Measurements from ENCODE around the gene PLCH2.

The PLCH2 gene

DNA sequence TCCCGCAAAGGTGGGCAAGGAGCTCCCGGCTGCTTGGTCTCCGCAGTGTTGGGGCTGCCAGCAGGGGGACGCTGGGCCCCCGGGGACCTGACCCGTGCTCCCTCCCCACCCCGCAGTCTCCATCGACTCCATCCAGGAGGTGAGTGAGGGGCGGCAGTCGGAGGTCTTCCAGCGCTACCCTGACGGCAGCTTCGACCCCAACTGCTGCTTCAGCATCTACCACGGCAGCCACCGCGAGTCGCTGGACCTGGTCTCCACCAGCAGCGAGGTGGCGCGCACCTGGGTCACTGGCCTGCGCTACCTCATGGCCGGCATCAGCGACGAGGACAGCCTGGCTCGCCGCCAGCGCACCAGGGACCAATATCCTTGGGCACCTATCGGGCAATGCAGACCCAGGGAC is 3.5 kb downstream of the PLCH2 start:
- DNase-seq (ENCODE audit: low read depth) = no peak

DNA sequence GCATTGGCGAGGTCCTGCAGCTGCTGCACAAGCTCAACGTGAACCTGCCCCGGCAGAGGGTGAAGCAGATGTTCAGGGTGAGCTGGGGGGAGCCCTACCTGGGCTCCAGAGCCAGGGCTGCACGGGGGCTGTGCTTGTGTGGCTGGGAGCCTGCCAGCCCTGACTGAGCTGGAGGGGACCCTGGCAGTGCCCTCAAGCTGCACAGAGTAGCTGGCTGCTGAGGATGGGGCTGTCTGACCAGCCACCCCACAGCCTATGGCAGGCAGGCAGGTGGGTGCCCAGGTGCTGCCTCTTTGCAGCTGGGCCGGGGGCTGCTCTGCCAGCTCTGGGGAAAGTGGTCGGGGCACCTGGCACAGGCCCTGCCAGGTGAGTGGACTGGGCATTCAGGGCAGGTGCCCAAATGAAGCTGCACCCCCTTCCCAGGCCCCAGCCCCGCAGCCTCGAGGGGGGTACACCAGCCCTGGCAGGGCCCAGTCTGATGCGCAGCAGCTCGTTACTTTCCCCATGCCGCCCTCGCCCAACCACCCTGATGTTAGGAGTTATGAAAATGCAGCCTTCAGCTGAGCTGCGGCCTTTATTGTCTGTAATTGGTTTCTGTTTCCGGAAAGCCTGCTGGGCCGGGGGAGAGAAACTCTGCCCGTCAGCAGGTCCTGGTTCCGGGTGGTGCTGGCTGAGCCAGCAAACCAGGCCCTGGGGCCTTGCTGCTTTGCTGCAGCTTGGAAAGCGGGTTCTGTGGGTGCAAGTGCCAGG is 4.3 kb downstream of the PLCH2 start:
- DNase-seq (ENCODE audit: low read depth) = no peak

DNA sequence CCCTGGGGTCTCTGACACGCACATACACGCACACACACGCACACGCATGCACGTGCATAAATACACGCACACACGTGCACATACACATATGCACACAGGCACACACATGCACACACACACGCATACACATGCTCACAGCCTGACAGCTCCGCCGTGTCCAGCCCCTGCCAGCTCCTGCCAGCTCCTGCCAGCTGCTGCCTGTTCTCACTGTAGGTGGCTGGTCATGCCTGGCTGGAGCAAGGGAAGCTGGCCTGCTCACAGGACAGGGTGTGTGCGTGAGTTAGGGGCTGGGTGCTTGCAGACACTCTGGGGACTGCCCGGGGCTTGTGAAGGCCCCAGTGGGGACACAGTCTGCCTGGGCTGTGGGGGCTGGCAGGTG is 4.9 kb downstream of the PLCH2 start:
- DNase-seq (ENCODE audit: low read depth) = no peak

DNA sequence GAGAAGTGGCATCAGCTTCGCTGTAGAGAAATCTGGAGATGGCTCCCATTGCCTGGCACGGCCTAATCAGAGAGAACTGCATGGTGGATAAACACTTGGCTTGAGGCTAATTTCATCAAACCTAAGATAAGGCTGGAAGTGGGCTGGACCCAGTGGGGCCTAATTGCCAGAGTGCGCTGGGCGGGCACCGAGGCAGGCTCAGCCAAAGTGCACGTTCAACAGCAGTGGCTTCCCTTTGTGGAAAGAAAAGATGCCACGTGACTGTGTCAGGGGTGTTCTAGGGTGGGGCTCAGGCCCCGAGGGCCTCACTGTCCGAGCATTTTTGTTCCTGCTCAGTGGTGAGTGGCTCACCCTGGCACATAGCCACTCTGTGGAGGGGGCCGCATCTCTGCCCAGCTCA is 5.8 kb downstream of the PLCH2 start:
- DNase-seq (ENCODE audit: low read depth) = no peak

DNA sequence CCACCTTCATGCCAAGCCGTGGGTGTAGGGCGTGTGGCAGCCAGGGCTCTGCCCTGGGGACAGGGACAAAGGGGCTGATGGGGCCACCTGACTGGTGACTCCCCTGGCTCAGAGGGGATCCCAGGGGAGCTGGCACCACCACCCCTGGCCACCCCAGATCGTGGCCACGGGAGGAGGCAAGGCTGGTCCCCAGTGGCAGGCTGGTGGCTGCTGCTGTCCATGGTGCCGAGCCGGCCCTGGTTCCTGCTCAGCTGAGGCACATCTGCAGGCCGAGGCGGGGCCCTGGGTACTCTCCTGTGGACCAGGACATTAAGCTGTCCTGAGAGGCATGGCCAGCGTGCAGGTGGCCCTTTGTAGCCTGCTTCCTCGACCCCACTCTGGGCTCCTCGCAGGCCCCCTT is 6.5 kb downstream of the PLCH2 start:
- DNase-seq (ENCODE audit: low read depth) = no peak

DNA sequence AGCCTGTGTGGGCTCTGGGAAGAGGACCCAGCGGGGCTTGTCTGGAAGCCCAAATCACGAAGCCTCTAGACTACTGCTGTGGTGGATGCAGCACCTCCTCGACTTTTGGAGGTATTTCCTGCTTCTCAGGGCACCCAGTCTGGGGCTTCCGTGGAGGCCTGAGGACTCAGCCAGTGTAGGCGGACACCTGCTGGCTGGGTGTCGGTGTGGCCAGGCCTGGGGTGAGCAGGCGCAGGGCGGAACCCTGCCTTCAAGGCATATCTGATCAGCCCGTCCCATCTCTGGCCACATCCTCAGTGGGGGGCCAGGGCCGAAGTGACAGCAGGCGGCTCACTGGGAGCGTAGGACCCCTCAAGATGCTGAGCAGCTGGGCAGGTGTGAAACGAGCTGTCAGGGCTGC is 6.9 kb downstream of the PLCH2 start:
- DNase-seq (ENCODE audit: low read depth) = no peak

DNA sequence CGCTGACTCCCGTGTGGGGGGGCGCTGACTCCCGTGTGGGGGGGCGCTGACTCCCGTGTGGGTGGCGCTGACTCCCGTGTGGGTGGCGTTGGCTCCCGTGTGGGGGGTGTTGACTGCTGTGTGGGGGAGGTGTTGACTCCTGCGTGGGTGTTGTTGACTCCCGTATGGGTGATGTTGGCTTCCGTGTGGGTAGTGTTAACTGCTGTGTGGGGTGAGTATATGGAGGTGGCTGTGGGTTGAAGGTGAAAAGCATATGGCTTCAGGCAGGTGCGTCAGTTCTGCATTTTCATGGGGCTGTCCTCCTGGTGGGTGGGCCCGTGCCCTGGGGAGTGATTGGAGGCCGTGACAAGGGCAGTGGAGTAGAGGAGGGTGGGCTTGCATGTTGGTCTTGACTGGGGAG is 7.9 kb downstream of the PLCH2 start:
- no peak for DNase-seq (ENCODE audit: low read depth)

DNA sequence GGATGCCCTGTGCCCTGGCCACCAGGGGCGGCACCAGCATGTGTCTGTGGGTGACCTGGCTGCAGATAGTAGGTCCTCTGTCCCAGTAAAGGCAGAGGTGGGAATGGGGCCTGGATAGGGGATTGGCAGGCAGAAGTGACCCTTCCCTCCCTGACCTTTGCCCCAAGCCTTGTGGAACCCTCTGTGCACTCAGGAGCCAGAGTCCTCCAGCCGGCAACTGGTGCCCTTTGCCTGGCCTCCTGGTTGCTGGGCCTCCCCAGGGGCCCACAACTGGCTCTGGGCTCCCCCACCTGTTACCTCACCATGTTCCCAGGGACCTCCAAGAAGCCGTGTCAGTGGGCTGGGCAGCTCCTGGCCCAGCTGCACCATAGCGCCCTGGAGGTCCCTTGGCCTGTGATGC is 10.0 kb downstream of the PLCH2 start:
- DNase-seq (ENCODE audit: low read depth) = no peak

DNA sequence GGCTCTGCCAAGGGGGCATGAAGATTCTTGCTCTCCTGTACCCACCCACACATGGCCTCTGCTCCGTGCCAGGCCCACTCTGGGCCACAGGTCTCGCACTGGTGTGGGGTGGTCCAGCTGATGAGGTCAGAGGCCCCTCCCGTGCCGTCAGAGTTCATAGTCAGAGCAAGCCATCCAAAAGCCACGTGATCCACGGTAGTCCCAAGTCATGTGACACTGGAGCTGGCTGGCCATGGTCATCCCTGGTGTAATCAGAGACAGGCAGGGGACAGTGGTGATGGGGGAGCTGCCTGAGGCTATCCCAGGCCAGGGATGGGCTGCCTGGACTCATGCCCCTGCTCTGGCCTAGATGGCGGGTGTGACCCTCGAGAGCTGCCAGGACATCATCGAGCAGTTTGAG is 10.5 kb downstream of the PLCH2 start:
- DNase-seq (ENCODE audit: low read depth) = no peak

DNA sequence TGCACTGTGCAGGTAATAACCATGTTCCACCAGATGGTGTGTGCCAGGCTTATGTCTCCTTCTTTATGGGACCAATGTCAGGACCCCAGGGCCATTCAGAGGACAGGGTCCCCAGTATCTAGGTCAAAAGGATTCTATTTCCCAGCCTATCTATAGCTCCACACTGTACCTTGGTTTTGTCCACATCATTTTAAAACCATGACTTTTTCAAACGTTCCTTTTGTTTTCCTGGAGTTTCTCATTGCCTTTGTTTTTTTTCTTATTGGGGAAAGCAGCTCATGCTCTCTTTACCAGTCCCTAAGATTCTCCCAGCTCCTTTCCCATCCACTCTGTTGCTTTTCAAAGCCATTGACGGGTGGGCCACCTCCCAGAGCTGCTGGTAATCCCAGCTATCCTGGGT is 12.6 kb downstream of the PLCH2 start:
- no peak for DNase-seq (ENCODE audit: low read depth)

DNA sequence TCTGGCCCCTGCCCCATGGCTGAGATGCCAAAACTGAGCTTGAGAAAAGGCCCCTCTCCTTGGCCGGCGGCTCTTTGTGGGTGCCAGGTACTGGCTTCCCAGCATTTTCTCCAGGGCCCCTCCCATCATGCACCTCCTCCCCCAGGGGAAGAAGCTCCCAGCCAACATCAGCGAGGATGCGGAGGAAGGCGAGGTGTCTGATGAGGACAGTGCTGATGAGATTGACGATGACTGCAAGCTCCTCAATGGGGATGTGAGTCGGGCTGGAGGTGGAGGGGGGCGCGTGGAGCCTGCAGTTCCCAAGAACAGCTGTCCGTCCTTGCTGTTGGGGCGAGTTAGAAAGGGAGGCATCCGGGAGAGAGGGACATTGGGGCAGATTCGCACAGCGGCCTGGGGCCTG is 13.5 kb downstream of the PLCH2 start:
- DNase-seq (ENCODE audit: low read depth) = no peak

DNA sequence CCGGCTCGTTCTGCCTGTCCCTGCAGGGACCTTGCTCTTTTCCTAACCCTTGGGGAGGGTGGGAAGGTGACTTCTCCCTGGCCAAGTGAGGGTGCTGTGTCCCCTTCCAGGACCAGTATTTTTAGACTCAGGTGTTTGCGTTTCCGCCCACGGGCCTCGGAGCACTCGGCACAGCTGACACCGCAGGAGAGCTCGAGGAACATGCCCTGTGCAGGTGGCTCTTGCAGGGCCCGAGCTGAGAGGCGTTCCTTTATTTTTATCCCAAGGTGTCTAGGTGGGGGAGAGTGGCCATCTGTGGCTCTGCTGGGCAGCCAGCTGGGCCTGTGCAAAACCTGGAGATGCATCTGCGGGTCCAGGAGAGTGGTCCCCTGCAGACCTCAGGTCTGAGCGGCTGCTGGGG is 16.0 kb downstream of the PLCH2 start:
- no peak for DNase-seq (ENCODE audit: low read depth)

DNA sequence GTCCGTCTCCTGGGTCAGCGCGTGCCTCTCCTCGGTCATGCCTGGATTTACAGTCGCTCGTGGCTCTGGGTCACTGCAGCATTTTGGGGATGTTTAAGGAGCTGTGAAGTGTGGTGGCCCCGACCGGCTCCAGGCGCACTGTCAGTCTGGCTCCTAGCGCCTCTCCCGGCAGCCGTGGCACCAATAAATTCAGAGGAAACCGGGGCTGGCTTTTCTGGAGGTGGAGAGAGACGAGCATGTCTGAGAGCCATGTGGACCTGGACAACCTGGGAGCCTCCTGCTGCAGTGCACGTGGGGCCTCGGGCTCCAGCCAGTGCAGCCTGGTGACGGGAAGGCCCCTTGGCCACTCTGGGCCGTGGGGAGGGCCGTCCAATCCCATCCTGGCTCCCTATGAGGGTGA is 17.1 kb downstream of the PLCH2 start:
- no peak for DNase-seq (ENCODE audit: low read depth)

DNA sequence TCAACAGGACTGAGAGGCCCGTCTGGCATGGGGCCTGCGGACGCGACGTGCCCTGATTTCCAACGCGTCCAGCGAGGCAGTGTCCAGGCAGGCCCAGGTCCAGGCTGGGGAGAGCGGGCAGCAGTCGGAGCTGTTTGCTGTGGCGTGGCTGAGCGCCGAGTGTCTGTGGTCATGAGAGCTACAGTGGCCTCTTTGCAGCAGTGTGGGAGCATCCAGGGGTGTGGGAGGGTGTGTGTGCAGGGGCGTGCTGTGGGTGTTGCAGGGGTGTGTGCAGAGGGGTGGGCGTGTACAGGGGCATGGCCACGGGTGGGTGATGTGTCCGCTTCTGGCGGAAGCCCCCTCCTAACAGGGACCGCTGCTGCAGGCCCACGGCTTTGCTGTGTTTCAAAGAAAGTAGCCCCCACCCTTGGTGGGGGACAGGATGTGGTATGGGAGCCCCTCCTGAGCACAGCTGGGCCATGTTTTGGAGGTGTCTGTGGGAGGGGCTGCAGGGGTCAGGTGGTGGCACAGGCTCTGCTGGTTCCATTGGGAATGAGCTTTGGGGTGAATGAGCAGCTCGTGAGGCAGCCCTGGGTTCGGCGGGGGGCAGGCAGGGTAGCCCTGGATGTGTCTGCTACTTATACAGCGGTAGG is 17.7 kb downstream of the PLCH2 start:
- DNase-seq (ENCODE audit: low read depth) = no peak

DNA sequence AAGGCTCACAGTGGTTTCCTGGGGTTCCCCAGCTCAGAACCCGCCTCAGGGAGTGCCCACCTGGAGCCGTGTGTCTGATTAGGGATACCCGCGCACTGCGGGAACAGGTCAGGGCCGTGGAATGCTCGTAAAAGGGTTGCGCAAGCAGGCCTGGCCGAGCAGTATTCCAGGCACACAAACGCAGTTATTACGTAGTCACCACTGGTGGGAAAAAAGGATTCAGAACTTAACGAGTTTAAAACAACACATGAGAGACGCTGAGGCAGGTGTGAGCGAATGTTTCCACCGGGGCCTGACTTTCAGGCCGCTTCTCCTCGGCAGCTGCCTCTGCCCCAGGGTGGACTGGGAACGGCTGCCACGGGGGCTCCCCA is 18.2 kb downstream of the PLCH2 start:
- DNase-seq (ENCODE audit: low read depth) = no peak

DNA sequence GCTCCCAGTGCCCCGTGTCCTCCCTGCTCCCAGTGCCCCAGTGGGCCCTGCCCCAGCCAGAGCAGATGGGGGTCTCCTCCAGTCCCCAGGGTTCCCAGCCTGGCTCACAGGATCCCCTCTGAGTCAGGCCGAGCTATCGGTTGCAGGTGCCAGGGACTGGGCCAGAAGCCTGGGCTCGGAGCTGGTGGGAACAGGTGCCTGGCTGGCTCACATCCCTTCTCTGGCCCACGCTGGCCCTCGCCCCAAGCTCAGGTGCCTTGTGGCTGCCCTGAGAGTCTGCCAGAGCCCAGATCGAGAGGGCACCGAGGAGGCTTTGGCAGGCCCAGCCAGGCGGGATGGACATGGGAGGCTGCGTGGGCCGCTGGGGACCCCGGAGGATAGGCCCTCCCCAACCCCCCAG is 18.9 kb downstream of the PLCH2 start:
- no peak for DNase-seq (ENCODE audit: low read depth)

DNA sequence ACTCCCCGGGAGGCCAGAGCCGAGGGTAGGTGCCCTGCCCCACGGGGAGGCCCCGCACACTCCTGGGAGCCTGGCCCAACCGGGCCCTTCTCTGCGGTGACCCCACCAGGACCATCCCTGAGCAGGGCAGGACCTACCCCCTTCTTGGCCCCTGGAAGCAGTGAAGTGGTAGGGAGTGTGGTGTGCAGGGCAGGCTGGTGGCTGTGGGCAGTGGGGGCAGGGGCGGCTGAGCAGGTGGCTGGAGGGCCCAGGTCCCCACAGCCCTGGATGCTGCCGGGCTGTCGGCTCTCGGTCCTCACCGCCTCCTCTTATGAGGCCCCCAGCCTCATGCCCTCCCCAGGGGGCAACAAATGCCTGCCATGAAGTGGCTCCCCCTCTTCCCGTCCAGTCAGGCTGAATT is 19.5 kb downstream of the PLCH2 start:
- DNase-seq (ENCODE audit: low read depth) = no peak

DNA sequence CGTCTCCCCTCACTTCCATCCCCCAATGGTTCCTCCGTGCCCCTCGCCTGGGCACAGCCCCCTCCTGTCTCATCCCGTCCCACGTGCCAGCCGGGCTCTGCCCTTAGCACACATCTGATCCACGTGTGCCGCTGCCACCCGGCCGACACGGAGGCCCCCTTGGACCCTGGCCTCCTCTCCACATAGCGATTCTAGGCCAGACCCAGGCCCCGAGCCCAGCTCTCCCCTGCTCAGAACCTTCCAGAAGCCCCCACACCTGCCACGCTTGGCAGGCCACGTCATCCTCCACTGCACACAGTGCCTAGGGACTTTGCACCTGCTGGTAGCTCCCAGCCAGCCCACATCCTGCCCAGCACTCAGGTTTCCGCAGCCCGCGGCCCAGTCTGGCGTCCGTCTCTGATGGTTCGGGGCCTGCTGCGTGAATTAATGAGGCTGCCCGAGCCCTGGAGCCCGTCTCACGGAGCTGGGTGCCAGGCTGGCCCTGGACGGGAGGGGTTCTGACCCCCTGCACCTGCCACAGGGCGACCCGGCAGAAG is 20.1 kb downstream of the PLCH2 start:
- DNase-seq (ENCODE audit: low read depth) = no peak

DNA sequence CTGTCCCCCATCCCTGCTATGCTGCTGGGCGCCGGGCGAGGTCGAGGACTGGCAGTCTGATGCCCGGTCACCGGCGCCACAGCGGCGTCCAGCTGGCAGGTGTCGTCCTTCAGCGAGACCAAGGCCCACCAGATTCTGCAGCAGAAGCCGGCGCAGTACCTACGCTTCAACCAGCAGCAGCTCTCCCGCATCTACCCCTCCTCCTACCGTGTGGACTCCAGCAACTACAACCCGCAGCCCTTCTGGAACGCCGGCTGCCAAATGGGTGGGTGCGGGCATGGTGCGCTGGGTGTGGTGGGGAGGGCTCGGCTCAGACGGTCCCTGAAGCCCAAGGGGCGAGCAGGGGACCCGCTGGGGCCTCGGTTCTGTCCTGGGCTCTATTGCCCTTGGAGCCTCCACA is 20.7 kb downstream of the PLCH2 start:
- no peak for DNase-seq (ENCODE audit: low read depth)

DNA sequence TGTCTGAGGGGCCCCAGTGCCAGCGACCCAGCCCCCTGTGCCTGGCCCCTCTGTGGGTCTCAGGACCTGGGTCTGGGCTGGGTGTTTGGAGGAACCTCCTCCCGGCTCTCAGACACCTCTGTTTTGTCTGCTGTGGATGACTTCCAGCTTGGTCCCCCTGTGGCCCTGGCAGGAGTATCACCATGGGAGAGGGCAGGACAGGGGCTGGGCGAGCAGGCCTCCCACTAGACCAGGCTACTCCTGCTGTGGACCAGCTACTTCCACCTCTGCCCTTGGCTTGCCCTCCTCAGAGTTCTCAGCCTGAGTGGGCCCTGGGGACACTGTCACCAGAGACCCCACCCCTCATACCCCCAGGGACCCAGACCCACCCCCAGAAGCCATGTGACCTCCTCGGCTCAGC is 21.8 kb downstream of the PLCH2 start:
- DNase-seq (ENCODE audit: low read depth) = no peak

DNA sequence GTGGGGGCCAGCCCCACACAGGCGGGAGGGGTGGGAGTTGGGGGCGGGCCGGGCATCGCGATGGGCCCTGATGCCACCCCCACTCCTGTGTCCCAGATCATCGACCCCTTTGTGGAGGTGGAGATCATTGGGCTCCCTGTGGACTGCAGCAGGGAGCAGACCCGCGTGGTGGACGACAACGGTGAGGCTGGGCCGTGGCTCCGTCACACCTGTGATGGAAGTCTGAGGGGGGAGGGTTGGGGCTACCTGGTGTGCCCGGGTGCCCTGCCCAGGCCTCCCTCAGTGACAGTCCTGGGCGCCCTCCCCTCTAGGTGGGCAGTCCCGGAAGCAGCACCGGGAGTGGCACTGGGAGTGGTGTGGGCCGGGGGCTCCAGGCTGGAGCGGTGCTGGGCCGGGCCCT is 22.6 kb downstream of the PLCH2 start:
- no peak for DNase-seq (ENCODE audit: low read depth)

DNA sequence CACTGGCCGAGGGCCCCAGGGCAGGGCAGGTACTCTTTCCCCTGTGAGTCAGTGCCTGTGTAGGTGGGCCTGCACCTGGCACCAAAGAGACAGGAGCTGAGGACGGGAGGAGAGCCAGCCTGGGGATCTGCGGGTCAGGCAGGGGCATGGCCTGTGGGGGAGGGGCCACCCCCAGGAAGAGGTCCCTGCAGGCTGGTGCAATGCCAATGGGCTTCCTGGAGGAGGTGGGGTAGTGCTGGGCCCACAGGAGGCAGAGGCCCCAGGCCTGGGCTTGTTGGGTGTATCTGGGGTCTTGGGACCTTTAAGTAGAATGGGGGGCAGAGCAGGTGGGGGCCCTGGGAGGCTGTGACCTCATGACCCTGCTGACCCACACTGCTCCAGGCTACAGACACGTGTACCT is 23.2 kb downstream of the PLCH2 start:
- no peak for DNase-seq (ENCODE audit: low read depth)

DNA sequence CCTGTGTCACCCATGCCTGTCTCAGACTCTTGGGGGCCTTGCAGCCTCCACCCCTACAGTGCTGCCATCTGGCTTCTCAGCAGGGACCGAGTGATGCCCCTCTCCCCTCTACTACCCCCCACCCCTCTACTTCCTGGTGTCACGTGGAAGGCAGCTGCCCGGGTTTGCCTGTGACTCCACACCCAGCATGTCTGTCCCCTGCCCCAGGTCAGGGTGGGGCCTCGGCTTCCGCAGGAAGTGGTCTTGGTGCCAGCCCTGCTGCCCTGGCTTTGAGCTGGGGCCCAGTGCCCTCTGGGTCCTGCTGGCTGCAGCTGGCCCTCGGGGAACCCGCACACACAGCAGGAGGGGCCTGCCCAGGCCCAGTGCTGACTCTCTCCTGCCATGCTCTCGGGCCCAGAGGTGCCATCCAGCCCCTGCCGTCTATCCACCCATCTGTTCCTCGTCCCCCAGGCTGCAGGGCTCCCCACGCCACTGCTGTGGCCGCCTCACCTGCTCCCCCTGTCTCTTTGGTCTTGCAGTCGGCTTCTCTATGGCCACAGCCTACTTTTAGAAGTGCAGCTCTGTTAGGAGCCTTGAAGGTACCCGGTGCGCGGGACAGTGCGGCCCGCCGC is 24.0 kb downstream of the PLCH2 start:
- no peak for DNase-seq (ENCODE audit: low read depth)

All from fibroblast of gingiva (primary cell).